HG03520 (cell line): ENCODE data around the gene GOLGA6L7.
A peak's percentile ranks its signal among the peaks of the same experiment; 100 is the strongest.
"Not testable (repeated sequence)": the region's sequence is repeated elsewhere in the genome, so short reads cannot be mapped to it uniquely, and the experiment has no call there.

Experiments
- ATAC-seq: cut with Tn5 transposase; IDR thresholded peaks from one replicate; pipeline ENCODE4 v1.9.1; 2021; ENCODE audit warnings: mild to moderate bottlenecking, moderate library complexity; ENCODE audit not compliant: unreplicated experiment

The GOLGA6L7 gene

GRCh38 chr15:28847247-28847646, 1.2 kb downstream of the GOLGA6L7 start:
- peak; percentile 87 for ATAC-seq

- not testable (repeated sequence) for ATAC-seq
These were observed 4.3 kb downstream of the GOLGA6L7 start for GRCh38 chr15:28844147-28844546.

GRCh38 chr15:28843520-28843919, 4.9 kb downstream of the GOLGA6L7 start:
- not testable (repeated sequence) for ATAC-seq

- not testable (repeated sequence) for ATAC-seq
These were observed 6.2 kb downstream of the GOLGA6L7 start for GRCh38 chr15:28842210-28842609.

GRCh38 chr15:28840285-28840684, 8.2 kb downstream of the GOLGA6L7 start:
- ATAC-seq = not testable (repeated sequence)

- ATAC-seq = not testable (repeated sequence)
These were observed 13.4 kb downstream of the GOLGA6L7 start for GRCh38 chr15:28834957-28835585.

GRCh38 chr15:28831897-28832587, 16.4 kb downstream of the GOLGA6L7 start:
- ATAC-seq = not testable (repeated sequence)

GRCh38 chr15:28821420-28821819, 27.0 kb downstream of the GOLGA6L7 start:
- not testable (repeated sequence) for ATAC-seq

GRCh38 chr15:28819930-28820295, 28.5 kb downstream of the GOLGA6L7 start:
- not testable (repeated sequence) for ATAC-seq

- not testable (repeated sequence) for ATAC-seq
These were observed 29.2 kb downstream of the GOLGA6L7 start for GRCh38 chr15:28819019-28819929.

GRCh38 chr15:28818168-28818567, 30.3 kb downstream of the GOLGA6L7 start:
- not testable (repeated sequence) for ATAC-seq

GRCh38 chr15:28814059-28814458, 34.4 kb downstream of the GOLGA6L7 start:
- not testable (repeated sequence) for ATAC-seq

- not testable (repeated sequence) for ATAC-seq
These were observed 35.1 kb downstream of the GOLGA6L7 start for GRCh38 chr15:28813392-28813791.

GRCh38 chr15:28811852-28812550, 36.4 kb downstream of the GOLGA6L7 start:
- not testable (repeated sequence) for ATAC-seq

- not testable (repeated sequence) for ATAC-seq
These were observed 38.0 kb downstream of the GOLGA6L7 start for GRCh38 chr15:28810444-28810843.

- not testable (repeated sequence) for ATAC-seq
These were observed 40.3 kb downstream of the GOLGA6L7 start for GRCh38 chr15:28808136-28808535.

- not testable (repeated sequence) for ATAC-seq
These were observed 48.1 kb downstream of the GOLGA6L7 start for GRCh38 chr15:28800366-28800765.

GRCh38 chr15:28798234-28798633, 50.2 kb downstream of the GOLGA6L7 start:
- not testable (repeated sequence) for ATAC-seq

- not testable (repeated sequence) for ATAC-seq
These were observed 54.2 kb downstream of the GOLGA6L7 start for GRCh38 chr15:28794231-28794630.
